Upper lobe of left lung (tissue), 4 donors: ENCODE data around the gene ROPN1L.
"Not testable (repeated sequence)": the region's sequence is repeated elsewhere in the genome, so short reads cannot be mapped to it uniquely, and the experiment has no call there.

ENCODE experiments used
- CTCF ChIP-seq, 6 experiments: fragments of 450-650 bp in 4 of 6; fragments of 200-600 bp in 2 of 6; sonication (generic) in 2 of 6; IDR thresholded peaks; one replicate each; pipeline ENCODE4 v1.5.1; 2016 to 2019; ENCODE audit warnings: antibody characterized with exemption in 6 of 6
- POLR2AphosphoS5 ChIP-seq, 2 donors: sonication (generic); formaldehyde crosslinking; IDR thresholded peaks; one replicate each; pipeline ENCODE4 v1.5.1; 2017; ENCODE audit warnings: antibody characterized with exemption in 2 of 2

GRCh38 chr5:10514572-10514971, 72.9 kb downstream of the ROPN1L start:
- not testable (repeated sequence) for TF ChIP-seq CTCF, POLR2AphosphoS5 (IDR thresholded peaks at IDR 0.05)
